Mononuclear cell (primary cell): ENCODE results near the gene DLD. TPM values are rescaled to one million over a fixed set of nuclear protein-coding genes. Genes with fewer than 3 reads are reported as not detected.

Experiments used
- H3K27me3 ChIP-seq: 2 replicates; pipeline ENCODE4 v1.6.0; 2011; ENCODE audit warnings: low read length, control low read depth; ENCODE audit not compliant: insufficient read depth
- H3K4me1 ChIP-seq: 2 replicates; pipeline ENCODE4 v1.5.1; 2011; ENCODE audit warnings: mild to moderate bottlenecking, low read length, control low read depth; ENCODE audit not compliant: insufficient read depth
- H3K4me3 ChIP-seq: 2 replicates; pipeline ENCODE4 v1.5.1; 2011; ENCODE audit warnings: mild to moderate bottlenecking, low read length, moderate library complexity
- H3K9me3 ChIP-seq: 2 replicates; pipeline ENCODE4 v1.5.1; 2011; ENCODE audit warnings: low read depth, mild to moderate bottlenecking, control low read depth, low read length
- total RNA-seq: library from RNA; depleted of rRNA; stranded (reverse); fragments of >200 nt; gene quantifications from one replicate; pipeline ENCODE4 v1.2.3, GENCODE V29; 2012

The DLD gene
- total RNA-seq, 1 donor, result 118 TPM

- no peaks in the 10 kb centered on the region for H3K4me1 ChIP-seq
Observed at GRCh38 chr7:107958764-107959526, 68.0 kb downstream of the DLD start.

GRCh38 chr7:107959527-107959898, 68.5 kb downstream of the DLD start:
- no peaks in the 10 kb centered on the region for H3K9me3 ChIP-seq
- no peak overlapping the region for H3K4me3 ChIP-seq
- H3K27me3 ChIP-seq, result no peaks in the 10 kb centered on the region
- H3K4me1 ChIP-seq, result no peaks in the 10 kb centered on the region

More at GRCh38 chr7:107958764-107959526, 68.0 kb downstream of the DLD start:
- Histone ChIP-seq H3K4me3 (no peak overlapping the region), H3K27me3 (no peaks in the 10 kb centered on the region), H3K9me3 (no peaks in the 10 kb centered on the region)

GRCh38 chr7:107960272-107960671, 69.3 kb downstream of the DLD start:
- Histone ChIP-seq H3K9me3 (no peaks in the 10 kb centered on the region), H3K27me3 (no peaks in the 10 kb centered on the region), H3K4me1 (no peaks in the 10 kb centered on the region), H3K4me3 (no peak overlapping the region)

GRCh38 chr7:107961405-107961804, 70.4 kb downstream of the DLD start:
- Histone ChIP-seq H3K4me3 (no peak overlapping the region), H3K4me1 (no peaks in the 10 kb centered on the region)

GRCh38 chr7:107962817-107963216, 71.8 kb downstream of the DLD start:
- H3K4me3 ChIP-seq, result no peak overlapping the region
- H3K9me3 ChIP-seq, result no peaks in the 10 kb centered on the region
- H3K4me1 ChIP-seq, result no peaks in the 10 kb centered on the region
- no peaks in the 10 kb centered on the region for H3K27me3 ChIP-seq

More at GRCh38 chr7:107961405-107961804, 70.4 kb downstream of the DLD start:
- Histone ChIP-seq H3K9me3 (no peaks in the 10 kb centered on the region), H3K27me3 (no peaks in the 10 kb centered on the region)

GRCh38 chr7:107964510-107964909, 73.5 kb downstream of the DLD start:
- no peaks in the 10 kb centered on the region for H3K27me3 ChIP-seq
- H3K9me3 ChIP-seq, result no peaks in the 10 kb centered on the region
- H3K4me1 ChIP-seq, result no peaks in the 10 kb centered on the region
- no peak overlapping the region for H3K4me3 ChIP-seq

GRCh38 chr7:107966711-107967110, 75.7 kb downstream of the DLD start:
- Histone ChIP-seq H3K27me3 (no peaks in the 10 kb centered on the region), H3K9me3 (no peaks in the 10 kb centered on the region), H3K4me1 (no peaks in the 10 kb centered on the region)

GRCh38 chr7:107967420-107967819, 76.4 kb downstream of the DLD start:
- no peaks in the 10 kb centered on the region for H3K4me1 ChIP-seq

More at GRCh38 chr7:107966711-107967110, 75.7 kb downstream of the DLD start:
- no peak overlapping the region for H3K4me3 ChIP-seq

GRCh38 chr7:107968449-107968848, 77.5 kb downstream of the DLD start:
- Histone ChIP-seq H3K27me3 (no peaks in the 10 kb centered on the region), H3K4me1 (no peaks in the 10 kb centered on the region), H3K9me3 (no peaks in the 10 kb centered on the region), H3K4me3 (no peak overlapping the region)

More at GRCh38 chr7:107967420-107967819, 76.4 kb downstream of the DLD start:
- no peaks in the 10 kb centered on the region for H3K9me3 ChIP-seq
- H3K27me3 ChIP-seq, result no peaks in the 10 kb centered on the region
- no peak overlapping the region for H3K4me3 ChIP-seq

- Histone ChIP-seq H3K9me3 (no peaks in the 10 kb centered on the region), H3K27me3 (no peaks in the 10 kb centered on the region), H3K4me1 (no peaks in the 10 kb centered on the region), H3K4me3 (no peak overlapping the region)
Observed at GRCh38 chr7:107969856-107970255, 78.9 kb downstream of the DLD start.

Other genes starting within 250 kb of the DLD start
- gene SLC26A4, start 230.4 kb upstream of the DLD start, total RNA-seq, result not detected
- gene CBLL1, start 147.0 kb upstream of the DLD start, total RNA-seq, result 100 TPM
- not detected for gene SLC26A3, start 88.0 kb upstream of the DLD start, total RNA-seq
- gene LAMB1, start 112.0 kb downstream of the DLD start, total RNA-seq, result 0.10 TPM
- gene LAMB4, start 239.2 kb downstream of the DLD start, total RNA-seq, result 0.10 TPM